Forelimb muscle (tissue), 1 donor: ENCODE results near the gene DMRT1. TPM values are rescaled to one million over a fixed set of nuclear protein-coding genes. Genes with fewer than 3 reads are reported as not detected.
A peak's percentile ranks its signal among the peaks of the same experiment; 100 is the strongest.
"Not testable (repeated sequence)": the region's sequence is repeated elsewhere in the genome, so short reads cannot be mapped to it uniquely, and the experiment has no call there.

Experiments
- DNase-seq: peaks from one replicate; pipeline ENCODE4 v3.0.0-alpha.2; 2013; ENCODE audit warnings: low read depth
- polyA plus RNA-seq: library from polyadenylated mRNA; unstranded; fragments of 120-200 nt; gene quantifications from one replicate; pipeline ENCODE4 v1.2.1, GENCODE V29; 2013; ENCODE audit not compliant: insufficient read length

The DMRT1 gene
- polyA plus RNA-seq, 1 donor: not detected

- no peak for DNase-seq
Observed at GRCh38 chr9:995781-996180, 154.3 kb downstream of the DMRT1 start.

DNA sequence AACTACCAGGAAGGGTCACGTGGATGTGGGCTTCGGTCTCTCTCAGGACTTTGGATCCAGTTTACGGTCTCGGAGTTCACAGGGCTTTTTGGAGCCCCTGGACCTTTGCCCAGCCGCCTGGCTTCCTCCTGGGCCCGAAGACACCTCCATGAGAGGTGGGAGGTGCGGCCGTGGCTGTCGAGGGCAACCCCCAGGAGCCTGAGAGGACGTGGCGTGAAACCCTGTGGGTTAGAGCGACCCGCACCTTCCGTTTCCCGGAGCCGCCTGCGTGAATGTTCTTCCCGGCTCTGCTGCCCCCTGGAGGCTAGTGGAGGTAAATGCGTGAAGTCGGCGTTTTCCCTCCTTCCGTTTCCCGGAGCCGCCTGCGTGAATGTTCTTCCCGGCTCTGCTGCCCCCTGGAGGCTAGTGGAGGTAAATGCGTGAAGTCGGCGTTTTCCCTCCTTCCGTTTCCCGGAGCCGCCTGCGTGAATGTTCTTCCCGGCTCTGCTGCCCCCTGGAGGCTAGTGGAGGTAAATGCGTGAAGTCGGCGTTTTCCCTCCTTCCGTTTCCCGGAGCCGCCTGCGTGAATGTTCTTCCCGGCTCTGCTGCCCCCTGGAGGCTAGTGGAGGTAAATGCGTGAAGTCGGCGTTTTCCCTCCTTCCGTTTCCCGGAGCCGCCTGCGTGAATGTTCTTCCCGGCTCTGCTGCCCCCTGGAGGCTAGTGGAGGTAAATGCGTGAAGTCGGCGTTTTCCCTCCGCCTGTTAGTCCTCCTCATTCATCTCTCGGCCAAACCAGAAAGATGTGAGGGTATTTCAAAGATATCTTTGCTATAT lies 157.0 kb downstream of the DMRT1 start:
- not testable (repeated sequence) for DNase-seq

- no peak for DNase-seq
Observed at GRCh38 chr9:1001838-1002237, 160.3 kb downstream of the DMRT1 start.

GRCh38 chr9:1002678-1003077 lies 161.2 kb downstream of the DMRT1 start:
- no peak for DNase-seq

DNA sequence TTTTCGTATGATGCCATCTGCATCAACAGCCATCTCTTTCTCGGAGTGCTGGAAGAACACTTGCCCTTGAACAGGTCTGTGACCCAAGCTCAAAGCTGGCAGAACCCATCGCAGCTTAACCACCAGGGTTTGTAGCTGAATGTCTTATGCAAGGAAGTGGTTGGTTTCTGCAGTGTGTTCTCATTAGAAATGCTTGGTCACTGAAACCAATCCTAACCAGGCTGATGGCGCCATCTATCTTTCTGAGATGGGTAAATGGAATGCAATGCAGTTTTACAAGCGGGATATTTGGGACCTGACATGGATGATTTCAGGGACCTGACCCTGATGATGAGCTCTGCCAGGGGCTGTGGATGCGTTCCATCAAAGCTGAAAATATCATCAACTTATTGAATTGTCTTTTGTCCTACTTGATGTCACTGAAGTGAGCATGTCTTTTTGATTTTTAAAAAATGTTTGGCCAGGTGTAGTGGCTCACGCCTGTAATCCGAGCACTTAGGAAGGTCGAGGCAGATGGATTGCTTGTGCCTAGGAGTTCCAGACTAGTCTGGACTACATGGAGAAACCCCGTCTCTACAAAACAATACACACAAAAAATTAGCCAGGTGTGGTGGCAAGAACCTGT lies 163.7 kb downstream of the DMRT1 start:
- DNase-seq: no peak

- DNase-seq: no peak
Observed at GRCh38 chr9:1007312-1007711, 165.8 kb downstream of the DMRT1 start.

GRCh38 chr9:1008216-1008615 lies 166.7 kb downstream of the DMRT1 start:
- no peak for DNase-seq

- peak; percentile 58 for DNase-seq
Observed at GRCh38 chr9:1009101-1009707, 167.7 kb downstream of the DMRT1 start.

- no peak for DNase-seq
Observed at GRCh38 chr9:1013021-1013420, 171.5 kb downstream of the DMRT1 start.

- DNase-seq: no peak
Observed at GRCh38 chr9:1014225-1014624, 172.7 kb downstream of the DMRT1 start.

- DNase-seq: no peak
Observed at GRCh38 chr9:1014640-1015039, 173.1 kb downstream of the DMRT1 start.

GRCh38 chr9:1018121-1018520 lies 176.6 kb downstream of the DMRT1 start:
- no peak for DNase-seq

Other genes starting within 250 kb of the DMRT1 start
- gene DMRT3, start 135.0 kb downstream of the DMRT1 start, polyA plus RNA-seq: 0.38 TPM
- 33.7 TPM for gene DMRT2, start 208.7 kb downstream of the DMRT1 start, polyA plus RNA-seq